Measurements from ENCODE around the gene NPIPA1. TPM values are rescaled to one million over a fixed set of nuclear protein-coding genes. Genes with fewer than 3 reads are reported as not detected.
"Not testable (repeated sequence)": the region's sequence is repeated elsewhere in the genome, so short reads cannot be mapped to it uniquely, and the experiment has no call there.

The NPIPA1 gene
- total and polyA plus RNA-seq, 2 experiments from 2014 or later: 41.1 to 73.2 TPM

- DNase-seq; H3K79me2 ChIP-seq (ENCODE audit: insufficient read depth); H3K27me3 ChIP-seq (replicated peaks; ENCODE audit: insufficient read depth); in situ Hi-C loops (cut with MboI); H3F3A ChIP-seq (ENCODE audit: insufficient read depth); H2AFZ ChIP-seq; H3K4me1 ChIP-seq (ENCODE audit: insufficient read depth); H3K4me3 ChIP-seq; H3K4me2 ChIP-seq (ENCODE audit: unreplicated experiment); H4K20me1 ChIP-seq (ENCODE audit: insufficient read depth); H3K36me3 ChIP-seq (ENCODE audit: low read depth); H3K9ac ChIP-seq; H3K27ac ChIP-seq; H3K9me3 ChIP-seq (ENCODE audit: low read depth); H3K9me2 ChIP-seq (ENCODE audit: insufficient read depth): not testable (repeated sequence)
- WGBS, 2 experiments (ENCODE audit: low coverage in 1 of 2, low lambda C conversion rate in 2 of 2, missing lambda C conversion rate in 2 of 2): 92% methylated on average over 10 of the region's 19 CpGs; no CpG with 5 or more reads in 1 of the 2 experiments
Measured at GRCh38 chr16:14930971-14931370, 6.3 kb upstream of the NPIPA1 start.

- H3K4me3 ChIP-seq; H3K36me3 ChIP-seq (ENCODE audit: low read depth); H3K9me3 ChIP-seq (ENCODE audit: low read depth); H3K27ac ChIP-seq; DNase-seq; H4K20me1 ChIP-seq (ENCODE audit: insufficient read depth); H3K27me3 ChIP-seq (replicated peaks; ENCODE audit: insufficient read depth); H3K9me2 ChIP-seq (ENCODE audit: insufficient read depth); H3K4me2 ChIP-seq (ENCODE audit: unreplicated experiment); H3F3A ChIP-seq (ENCODE audit: insufficient read depth); H2AFZ ChIP-seq; in situ Hi-C loops (cut with MboI); H3K4me1 ChIP-seq (ENCODE audit: insufficient read depth); H3K79me2 ChIP-seq (ENCODE audit: insufficient read depth); H3K9ac ChIP-seq: not testable (repeated sequence)
- WGBS, 2 experiments (ENCODE audit: low coverage in 1 of 2, low lambda C conversion rate in 2 of 2, missing lambda C conversion rate in 2 of 2): 95 to 96% methylated on average over 23 of the region's 47 CpGs
Measured at GRCh38 chr16:14932581-14933375, 4.5 kb upstream of the NPIPA1 start.

GRCh38 chr16:14937994-14938393, 751 bp downstream of the NPIPA1 start:
- in situ Hi-C loops (cut with MboI): not testable (repeated sequence)

GRCh38 chr16:14942686-14943085, 5.4 kb downstream of the NPIPA1 start:
- H3K9me3 ChIP-seq (ENCODE audit: low read depth); H4K20me1 ChIP-seq (ENCODE audit: insufficient read depth); H3F3A ChIP-seq (ENCODE audit: insufficient read depth); H3K27me3 ChIP-seq (replicated peaks; ENCODE audit: insufficient read depth); DNase-seq; H3K9me2 ChIP-seq (ENCODE audit: insufficient read depth); H3K4me2 ChIP-seq (ENCODE audit: unreplicated experiment); H2AFZ ChIP-seq; H3K4me1 ChIP-seq (ENCODE audit: insufficient read depth); H3K9ac ChIP-seq; H3K4me3 ChIP-seq; H3K27ac ChIP-seq; H3K79me2 ChIP-seq (ENCODE audit: insufficient read depth); in situ Hi-C loops (cut with MboI); H3K36me3 ChIP-seq (ENCODE audit: low read depth): not testable (repeated sequence)
- 56 to 62% methylated on average over 3 of the region's 3 CpGs for WGBS, 2 experiments (ENCODE audit: low coverage in 1 of 2, low lambda C conversion rate in 2 of 2, missing lambda C conversion rate in 2 of 2)

More at GRCh38 chr16:14937994-14938393, 751 bp downstream of the NPIPA1 start:
- not testable (repeated sequence) for DNase-seq; H3F3A ChIP-seq (ENCODE audit: insufficient read depth); H3K27ac ChIP-seq; H3K36me3 ChIP-seq (ENCODE audit: low read depth); H2AFZ ChIP-seq; H3K4me3 ChIP-seq; H3K4me1 ChIP-seq (ENCODE audit: insufficient read depth); H4K20me1 ChIP-seq (ENCODE audit: insufficient read depth); H3K79me2 ChIP-seq (ENCODE audit: insufficient read depth); H3K27me3 ChIP-seq (replicated peaks; ENCODE audit: insufficient read depth); H3K9me3 ChIP-seq (ENCODE audit: low read depth); H3K9ac ChIP-seq; H3K4me2 ChIP-seq (ENCODE audit: unreplicated experiment); H3K9me2 ChIP-seq (ENCODE audit: insufficient read depth)
- 60 to 83% methylated on average over 3 to 6 of the region's 9 CpGs for WGBS, 2 experiments (ENCODE audit: low coverage in 1 of 2, low lambda C conversion rate in 2 of 2, missing lambda C conversion rate in 2 of 2)

GRCh38 chr16:14955546-14956231, 18.4 kb downstream of the NPIPA1 start:
- in situ Hi-C loops (cut with MboI): no loop called here
- H3F3A ChIP-seq (ENCODE audit: insufficient read depth): no peaks in the 10 kb centered on the region
- WGBS, 2 experiments (ENCODE audit: low coverage in 1 of 2, low lambda C conversion rate in 2 of 2, missing lambda C conversion rate in 2 of 2): 60 to 65% methylated on average over 16 of the region's 16 CpGs
- H3K9ac ChIP-seq: no peak overlapping the region
- no peak overlapping the region for H2AFZ ChIP-seq
- H3K4me2 ChIP-seq (ENCODE audit: unreplicated experiment): no peak overlapping the region
- no peaks in the 10 kb centered on the region for H3K27me3 ChIP-seq (replicated peaks; ENCODE audit: insufficient read depth)
- no peak overlapping the region for H3K27ac ChIP-seq
- H3K79me2 ChIP-seq (ENCODE audit: insufficient read depth): no peaks in the 10 kb centered on the region
- H3K4me1 ChIP-seq (ENCODE audit: insufficient read depth): no peaks in the 10 kb centered on the region
- no peaks in the 10 kb centered on the region for H3K36me3 ChIP-seq (ENCODE audit: low read depth)
- H3K4me3 ChIP-seq: no peak overlapping the region
- DNase-seq: no peak
- no peaks in the 10 kb centered on the region for H4K20me1 ChIP-seq (ENCODE audit: insufficient read depth)
- H3K9me2 ChIP-seq (ENCODE audit: insufficient read depth): no peaks in the 10 kb centered on the region
- H3K9me3 ChIP-seq (ENCODE audit: low read depth): no peaks in the 10 kb centered on the region
- TF ChIP-seq EZH2 (IDR thresholded peaks at IDR 0.05; ENCODE audit: insufficient read depth, poor library complexity, severe bottlenecking) (no peak), EZH2phosphoT487 (IDR thresholded peaks at IDR 0.05; ENCODE audit: insufficient read depth, low read depth) (no peak)
